H1 (cell line): ENCODE results near the gene SRR. TPM values are rescaled to one million over a fixed set of nuclear protein-coding genes. Genes with fewer than 3 reads are reported as not detected.

Experiments
- CTCF ChIA-PET: fragments of 300-600 bp; sonication (Branson Sonifier 250); formaldehyde crosslinking; loops from one replicate; lab custom pipeline; 2021; ENCODE audit not compliant: partially characterized antibody; lab: Charles Lee
- POLR2A ChIA-PET: fragments of 300-600 bp; sonication (Branson Sonifier 250); formaldehyde crosslinking; loops from one replicate; lab custom pipeline; 2021; ENCODE audit warnings: inconsistent platforms; ENCODE audit not compliant: partially characterized antibody; lab: Charles Lee
- DNase-seq, 2 experiments: peaks; one replicate each; pipeline versions ENCODE4 v3.0.0 to v3.0.0-alpha.2; 2010 to 2022; ENCODE audit warnings: low spot score in 2 of 2, low read depth in 1 of 2, mixed read lengths in 1 of 2
- FAIRE-seq: peaks from 2 replicates; lab custom pipeline; 2011; peaks lifted over from hg19 to GRCh38; lab: Jason Lieb, UNC
- H2AFZ ChIP-seq: 2 replicates; pipeline ENCODE4 v1.8.1; 2012; ENCODE audit warnings: low read length, inconsistent platforms
- H2AK5ac ChIP-seq: 2 replicates; pipeline ENCODE4 v1.6.1; 2013; ENCODE audit warnings: low read depth, low read length
- H2BK120ac ChIP-seq: replicated peaks from 2 replicates; pipeline ENCODE3; 2013; ENCODE audit warnings: low read depth, low read length, inconsistent platforms
- H2BK12ac ChIP-seq: 2 replicates; pipeline ENCODE4 v1.6.1; 2013; ENCODE audit warnings: low read depth, low read length
- H2BK15ac ChIP-seq: 2 replicates; pipeline ENCODE4 v1.6.1; 2013; ENCODE audit warnings: low read length
- H2BK20ac ChIP-seq: 2 replicates; pipeline ENCODE4 v1.6.1; 2013; ENCODE audit warnings: low read length
- H2BK5ac ChIP-seq: 2 replicates; pipeline ENCODE4 v1.6.1; 2013; ENCODE audit warnings: low read depth, low read length
- H3K14ac ChIP-seq: 2 replicates; pipeline ENCODE4 v1.6.1; 2013; ENCODE audit warnings: inconsistent platforms; ENCODE audit not compliant: insufficient read length
- H3K18ac ChIP-seq: 2 replicates; pipeline ENCODE4 v1.6.1; 2013; ENCODE audit warnings: low read length; ENCODE audit errors: extremely low read depth
- H3K23ac ChIP-seq: 2 replicates; pipeline ENCODE4 v1.6.1; 2013; ENCODE audit warnings: inconsistent platforms; ENCODE audit not compliant: insufficient read length
- H3K23me2 ChIP-seq: 2 replicates; pipeline ENCODE4 v1.6.1; 2013; ENCODE audit warnings: low read depth, low read length
- H3K27ac ChIP-seq: 2 replicates; pipeline ENCODE4 v1.6.1; 2011; ENCODE audit warnings: low read depth, low read length, inconsistent platforms
- H3K27me3 ChIP-seq, 4 experiments: replicated peaks in 1 of 4; 1 replicate in 1 of 4; 2 replicates in 3 of 4; pipeline versions ENCODE4 v1.6.1 to v1.8.1; 2011 to 2013; ENCODE audit warnings: low read length in 3 of 4, mild to moderate bottlenecking in 3 of 4, inconsistent platforms in 2 of 4, mixed read lengths in 2 of 4, moderate library complexity in 1 of 4; ENCODE audit not compliant: control insufficient read depth in 3 of 4, insufficient read depth in 3 of 4; ENCODE audit errors: extremely low read depth in 1 of 4
- H3K36me3 ChIP-seq, 4 experiments: 2 replicates each; pipeline versions ENCODE4 v1.6.1 to v1.8.1; 2011 to 2013; ENCODE audit warnings: mild to moderate bottlenecking in 4 of 4, low read length in 3 of 4, moderate library complexity in 2 of 4, control low read depth in 1 of 4, inconsistent platforms in 1 of 4; ENCODE audit not compliant: insufficient read depth in 4 of 4, control insufficient read depth in 2 of 4
- H3K4ac ChIP-seq: replicated peaks from 2 replicates; pipeline ENCODE3; 2013; ENCODE audit warnings: low read length, low read depth, mixed read lengths, inconsistent platforms; ENCODE audit not compliant: insufficient read length
- H3K4me1 ChIP-seq, 4 experiments: replicated peaks in 1 of 4; 1 replicate in 1 of 4; 2 replicates in 3 of 4; pipeline versions ENCODE4 v1.6.1 to v1.8.1; 2011 to 2013; ENCODE audit warnings: low read length in 3 of 4, inconsistent platforms in 2 of 4, mixed read lengths in 1 of 4; ENCODE audit not compliant: insufficient read depth in 4 of 4, control insufficient read depth in 3 of 4
- H3K4me2 ChIP-seq, 2 experiments: 2 replicates each; pipeline versions ENCODE4 v1.6.1 to v1.8.1; 2011 to 2013; ENCODE audit warnings: low read depth in 2 of 2, low read length in 2 of 2, control low read depth in 1 of 2, inconsistent platforms in 1 of 2, mild to moderate bottlenecking in 1 of 2; ENCODE audit not compliant: insufficient read depth in 1 of 2
- H3K4me3 ChIP-seq, 4 experiments: fragments of 200-600, 300-600 bp in 1 of 4; sonication (generic), shearing (Covaris generic), sonication (Bioruptor Twin) in 1 of 4; 2 replicates each; pipeline versions ENCODE4 v1.5.1 to v1.8.1; 2011 to 2016; ENCODE audit warnings: low read length in 4 of 4, low read depth in 3 of 4, control low read depth in 2 of 4, inconsistent platforms in 2 of 4, mild to moderate bottlenecking in 2 of 4, mixed read lengths in 1 of 4, moderate library complexity in 1 of 4; ENCODE audit not compliant: insufficient read depth in 2 of 4; ENCODE audit errors: extremely low read depth in 1 of 4
- H3K56ac ChIP-seq: replicated peaks from 2 replicates; pipeline ENCODE3; 2013; ENCODE audit warnings: low read depth, mild to moderate bottlenecking, mixed read lengths, low read length, inconsistent platforms; ENCODE audit not compliant: insufficient read length
- H3K79me1 ChIP-seq: 2 replicates; pipeline ENCODE4 v1.6.1; 2013; ENCODE audit warnings: low read depth, low read length, control low read depth
- H3K79me2 ChIP-seq, 2 experiments: 2 replicates each; pipeline versions ENCODE4 v1.6.1 to v1.8.1; 2012 to 2013; ENCODE audit warnings: low read length in 2 of 2, mild to moderate bottlenecking in 2 of 2, inconsistent platforms in 1 of 2; ENCODE audit not compliant: insufficient read depth in 2 of 2, control insufficient read depth in 1 of 2
- H3K9ac ChIP-seq, 4 experiments: replicated peaks in 1 of 4; 1 replicate in 1 of 4; 2 replicates in 3 of 4; pipeline versions ENCODE4 v1.6.1 to v1.8.1; 2011 to 2013; ENCODE audit warnings: low read depth in 3 of 4, low read length in 3 of 4, control low read depth in 2 of 4, mild to moderate bottlenecking in 2 of 4, moderate library complexity in 2 of 4, inconsistent platforms in 1 of 4; ENCODE audit errors: extremely low read depth in 1 of 4
- H3K9me3 ChIP-seq, 2 experiments: 2 replicates each; pipeline versions ENCODE4 v1.6.1 to v1.8.1; 2012 to 2013; ENCODE audit warnings: mild to moderate bottlenecking in 2 of 2, moderate library complexity in 2 of 2, control low read depth in 1 of 2, inconsistent platforms in 1 of 2, low read depth in 1 of 2, low read length in 1 of 2, mixed read lengths in 1 of 2; ENCODE audit not compliant: insufficient read depth in 2 of 2
- H4K20me1 ChIP-seq, 2 experiments: replicated peaks in 1 of 2; 2 replicates each; pipeline versions ENCODE3 to v1.8.1; 2011 to 2013; ENCODE audit warnings: inconsistent platforms in 2 of 2, low read length in 2 of 2, mild to moderate bottlenecking in 1 of 2; ENCODE audit not compliant: insufficient read depth in 2 of 2, control insufficient read depth in 1 of 2
- H4K5ac ChIP-seq: 2 replicates; pipeline ENCODE4 v1.6.1; 2013; ENCODE audit warnings: low read length, low read depth, mixed read lengths, inconsistent platforms; ENCODE audit not compliant: insufficient read length
- H4K8ac ChIP-seq: 2 replicates; pipeline ENCODE4 v1.8.0; 2013; ENCODE audit warnings: mild to moderate bottlenecking, moderate library complexity, low read length, inconsistent platforms; ENCODE audit not compliant: insufficient read depth; ENCODE audit errors: extremely low read depth
- H4K91ac ChIP-seq: replicated peaks from 2 replicates; pipeline ENCODE3; 2013; ENCODE audit warnings: low read length, mixed read lengths, inconsistent platforms; ENCODE audit not compliant: insufficient read length
- BCL11A ChIP-seq, 2 experiments: IDR thresholded peaks; one replicate each; pipeline ENCODE4 v1.6.1; 2011; ENCODE audit warnings: low read depth in 2 of 2, low read length in 2 of 2, mild to moderate bottlenecking in 2 of 2
- CBX5 ChIP-seq: fragments of 300-800, 300-1000 bp; sonication (generic); IDR thresholded peaks from 2 replicates; pipeline ENCODE4 v1.7.1; 2016; ENCODE audit warnings: antibody characterized with exemption, low read length, low read depth
- CEBPB ChIP-seq: IDR thresholded peaks from 2 replicates; pipeline ENCODE4 v1.6.1; 2012; ENCODE audit warnings: low read depth, low read length
- CHD2 ChIP-seq: IDR thresholded peaks from 2 replicates; pipeline ENCODE4 v1.6.1; 2012; ENCODE audit warnings: low read length, improper control_type of control experiment
- CTBP2 ChIP-seq: IDR thresholded peaks from 2 replicates; pipeline ENCODE4 v1.7.0; 2011; ENCODE audit warnings: borderline replicate concordance, mild to moderate bottlenecking, moderate library complexity, mixed read lengths, low read length; ENCODE audit not compliant: insufficient read depth, insufficient read length
- E2F6 ChIP-seq: IDR thresholded peaks from 2 replicates; pipeline ENCODE4 v1.6.1; 2012; ENCODE audit warnings: inconsistent platforms
- JUN ChIP-seq: IDR thresholded peaks from 2 replicates; pipeline ENCODE4 v1.6.1; 2011; ENCODE audit warnings: low read depth, mild to moderate bottlenecking, improper control_type of control experiment, low read length
- KDM4A ChIP-seq: IDR thresholded peaks from one replicate; pipeline ENCODE4 v1.7.1; 2012; ENCODE audit warnings: low read depth, mild to moderate bottlenecking, moderate library complexity, low read length, inconsistent platforms; ENCODE audit not compliant: severe bottlenecking
- PHF8 ChIP-seq: fragments of 200-600 bp; sonication (generic); conservative IDR thresholded peaks from 2 replicates; pipeline ENCODE4 v1.7.1; 2012; ENCODE audit warnings: low read depth, mild to moderate bottlenecking, inconsistent platforms, low read length, moderate library complexity
- POLR2A ChIP-seq, 2 experiments: IDR thresholded peaks; 1 replicate in 1 of 2; 2 replicates in 1 of 2; pipeline ENCODE4 v1.6.1; 2011; ENCODE audit warnings: low read depth in 2 of 2, low read length in 2 of 2, mild to moderate bottlenecking in 2 of 2; ENCODE audit errors: control extremely low read depth in 1 of 2
- RFX5 ChIP-seq: IDR thresholded peaks from 2 replicates; pipeline ENCODE4 v1.6.1; 2011; ENCODE audit warnings: low read depth, low read length, improper control_type of control experiment, borderline replicate concordance
- SAP30 ChIP-seq: fragments of 300-600 bp; sonication (generic); IDR thresholded peaks from 2 replicates; pipeline ENCODE4 v1.7.1; 2012; ENCODE audit warnings: low read length, moderate library complexity, mild to moderate bottlenecking, inconsistent platforms; ENCODE audit not compliant: insufficient read depth, insufficient replicate concordance
- SP1 ChIP-seq: IDR thresholded peaks from 2 replicates; pipeline ENCODE4 v1.6.1; 2011; ENCODE audit warnings: low read depth, low read length
- SP4 ChIP-seq: IDR thresholded peaks from 2 replicates; pipeline ENCODE4 v1.6.1; 2012; ENCODE audit warnings: low read length, inconsistent platforms
- YY1 ChIP-seq: IDR thresholded peaks from 2 replicates; pipeline ENCODE4 v1.6.1; 2011; ENCODE audit warnings: low read depth, mild to moderate bottlenecking, low read length
- WGBS, 2 experiments: shearing (Covaris generic) in 1 of 2; methylation state at CpG; one replicate each; pipeline versions ENCODE4 v1.1.6 to v1.1.7; 2013 to 2015; ENCODE audit warnings: low lambda C conversion rate in 2 of 2, mixed read lengths in 2 of 2, inconsistent platforms in 1 of 2, low coverage in 1 of 2, missing lambda C conversion rate in 1 of 2; ENCODE audit not compliant: insufficient replicate concordance in 2 of 2, insufficient coverage in 1 of 2, insufficient read length in 1 of 2; ENCODE audit errors: extremely low coverage in 1 of 2, missing lambda C conversion rate in 1 of 2; 5-methylcytosine and 5-hydroxymethylcytosine counted together
- polyA plus RNA-seq, 7 experiments: library from polyadenylated mRNA; depleted of rRNA in 3 of 7; stranded (reverse) in 5 of 7; unstranded in 2 of 7; fragments of >200 nt in 5 of 7; fragments of 200-250 nt in 2 of 7; gene quantifications; 1 replicate in 5 of 7; 2 replicates in 1 of 7; 4 replicates in 1 of 7; pipeline versions ENCODE4 v1.2.1 to v1.2.3, GENCODE V29; 2011 to 2013; ENCODE audit warnings: missing spikeins in 2 of 7, mixed read lengths in 2 of 7
- total RNA-seq: library from RNA; stranded (reverse); fragmentation: NEBNext Ultra II Directional; extraction: Animal tissue kit (Norgen Biotek cat#: 25700); gene quantifications from 2 replicates; pipeline ENCODE4 v1.2.1, GENCODE V29; 2021

SRR gene
- total and polyA plus RNA-seq, 2 of the 8 experiments (the other 6 are each of a cell fraction or from before 2014, with no cell fraction given) = 3.6 to 4.5 TPM

GRCh38 chr17:2292100-2292499 lies 11.7 kb upstream of the SRR start:
- no peak overlapping the region for H4K91ac ChIP-seq
- 0 out of 4 replicates have a peak, but pooled peaks cover 0 to 4% of the 10 kb centered on the region in 2 experiments for H3K79me2 ChIP-seq
- ChIA-PET POLR2A (no interaction called here), CTCF (interaction anchor here (1.0 to 1.3 kb wide), 2 partner anchors 9 to 11 kb away, joined by 3 to 5 read pairs; no protein-coding TSS in a partner anchor)
- H3K4me2 ChIP-seq = no peak overlapping the region
- H3K14ac ChIP-seq = no peak overlapping the region
- WGBS, 2 experiments = 81% methylated on average over 2 of the region's 2 CpGs; no CpG with 5 or more reads in 1 of the 2 experiments
- H2AFZ ChIP-seq = no peak overlapping the region
- no peak overlapping the region for H2BK15ac ChIP-seq
- H2AK5ac ChIP-seq = no peak overlapping the region
- H3K36me3 ChIP-seq = peaks cover 10 to 44% (median 26%) of the 10 kb centered on the region in 4 experiments
- H3K23ac ChIP-seq = no peak overlapping the region
- H3K18ac ChIP-seq = no peak overlapping the region
- no peak overlapping the region for H3K9ac ChIP-seq
- no peak overlapping the region for H3K56ac ChIP-seq
- no peak overlapping the region for H2BK5ac ChIP-seq
- H2BK20ac ChIP-seq = no peak overlapping the region
- no peak overlapping the region for H2BK120ac ChIP-seq
- peaks cover 2% of the 10 kb centered on the region; the same call in 1 of the 2 replicates for H3K23me2 ChIP-seq
- H3K79me1 ChIP-seq = peaks cover 6% of the 10 kb centered on the region; the same call in 1 of the 2 replicates
- no peak overlapping the region for H2BK12ac ChIP-seq
- H3K27ac ChIP-seq = no peak overlapping the region
- H4K8ac ChIP-seq = no peak overlapping the region
- no peaks in the 10 kb centered on the region for H3K4me1 ChIP-seq
- DNase-seq (no peak), FAIRE-seq (no peak)
- H3K27me3 ChIP-seq = no peaks in the 10 kb centered on the region
- H3K4ac ChIP-seq = no peak overlapping the region
- H3K4me3 ChIP-seq = no peak overlapping the region
- H4K20me1 ChIP-seq = peaks cover 3 to 8% of the 10 kb centered on the region in 2 experiments
- H3K9me3 ChIP-seq = no peaks in the 10 kb centered on the region
- H4K5ac ChIP-seq = no peak overlapping the region
- TF ChIP-seq CEBPB = no peak
- no peak for TF ChIP-seq SAP30
- no peak for TF ChIP-seq PHF8
- TF ChIP-seq SP4 = no peak
- no peak for TF ChIP-seq CBX5
- no peak for TF ChIP-seq E2F6
- no peak for TF ChIP-seq SP1
- TF ChIP-seq POLR2A (IDR thresholded peaks at IDR 0.05; ENCODE audit: control extremely low read depth in 1 of 2, low read depth in 2 of 2, low read length in 2 of 2) = no peak
- TF ChIP-seq KDM4A = no peak
- TF ChIP-seq YY1 = no peak
- TF ChIP-seq CTBP2 = no peak
- no peak for TF ChIP-seq CHD2
- no peak for TF ChIP-seq JUN
- TF ChIP-seq RFX5 = no peak
- no peak for TF ChIP-seq BCL11A (IDR thresholded peaks at IDR 0.05; ENCODE audit: low read depth in 2 of 2, low read length in 2 of 2)
